HepG2 (cell line): ENCODE measurements around the gene FAM174C. TPM values are rescaled to one million over a fixed set of nuclear protein-coding genes. Genes with fewer than 3 reads are reported as not detected.

Experiments used
- AKAP8 ChIP-seq: sonication (generic); formaldehyde crosslinking; IDR thresholded peaks from 2 replicates; pipeline ENCODE4 v1.5.1; 2020; ENCODE audit warnings: mild to moderate bottlenecking, missing genetic modification reagents
- CBX2 ChIP-seq, 2 experiments: fragments of 200-600 bp in 1 of 2; sonication (generic); formaldehyde crosslinking in 1 of 2; IDR thresholded peaks; 2 replicates each; pipeline versions ENCODE4 v1.7.0 to v1.8.1; 2018 to 2022; ENCODE audit warnings: low read depth in 2 of 2, low read length in 1 of 2, mild to moderate bottlenecking in 1 of 2, missing genetic modification reagents in 1 of 2
- CSRNP1 ChIP-seq: sonication (generic); formaldehyde crosslinking; IDR thresholded peaks from 2 replicates; pipeline ENCODE4 v1.8.1; 2023; ENCODE audit warnings: mild to moderate bottlenecking, missing genetic modification reagents
- ETV5 ChIP-seq: IDR thresholded peaks from 2 replicates; pipeline ENCODE4 v1.6.1; 2018; ENCODE audit warnings: missing biosample characterization, missing genetic modification reagents, inconsistent platforms, borderline replicate concordance
- FOXK1 ChIP-seq: sonication (generic); formaldehyde crosslinking; IDR thresholded peaks from 2 replicates; pipeline ENCODE4 v1.4.0; 2020; ENCODE audit warnings: low read depth, missing genetic modification reagents, borderline replicate concordance
- GATAD2A ChIP-seq: IDR thresholded peaks from 2 replicates; pipeline ENCODE4 v1.6.1; 2016
- HIVEP1 ChIP-seq: sonication (generic); formaldehyde crosslinking; IDR thresholded peaks from 2 replicates; pipeline ENCODE4 v1.4.0; 2020; ENCODE audit warnings: mild to moderate bottlenecking, missing genetic modification reagents
- MLXIP ChIP-seq: sonication (generic); formaldehyde crosslinking; IDR thresholded peaks from 2 replicates; pipeline ENCODE4 v1.9.0; 2021; ENCODE audit warnings: missing genetic modification reagents, borderline replicate concordance
- MXI1 ChIP-seq: IDR thresholded peaks from 3 replicates; pipeline ENCODE4 v1.6.1; 2012; ENCODE audit warnings: low read depth, low read length, inconsistent platforms, borderline replicate concordance
- NFIC ChIP-seq: IDR thresholded peaks from 2 replicates; pipeline ENCODE4 v1.6.1; 2012; ENCODE audit warnings: mild to moderate bottlenecking, low read length, inconsistent platforms
- POLR2G ChIP-seq: fragments of 200-400 bp; formaldehyde crosslinking; IDR thresholded peaks from 2 replicates; pipeline ENCODE4 v1.6.1; 2018; ENCODE audit warnings: mild to moderate bottlenecking, low read depth, low read length, moderate library complexity
- RFX1 ChIP-seq: fragments of 450-650 bp; IDR thresholded peaks from 2 replicates; pipeline ENCODE4 v1.6.1; 2017
- SALL2 ChIP-seq: sonication (generic); formaldehyde crosslinking; IDR thresholded peaks from 2 replicates; pipeline ENCODE4 v1.8.1; 2023; ENCODE audit warnings: mild to moderate bottlenecking, missing genetic modification reagents, inconsistent platforms
- SRSF4 ChIP-seq: fragments of 200-400 bp; formaldehyde crosslinking; IDR thresholded peaks from one replicate; pipeline ENCODE4 v1.6.1; 2018; ENCODE audit warnings: mild to moderate bottlenecking, low read depth, low read length, moderate library complexity; ENCODE audit not compliant: poor library complexity, severe bottlenecking
- SRY ChIP-seq: sonication (generic); formaldehyde crosslinking; IDR thresholded peaks from 2 replicates; pipeline ENCODE4 v1.8.0; 2022; ENCODE audit warnings: mild to moderate bottlenecking, missing genetic modification reagents
- THRA ChIP-seq: sonication (generic); formaldehyde crosslinking; IDR thresholded peaks from 2 replicates; pipeline ENCODE4 v1.4.0; 2020; ENCODE audit warnings: missing genetic modification reagents, borderline replicate concordance
- ZBTB37 ChIP-seq: sonication (generic); formaldehyde crosslinking; IDR thresholded peaks from 2 replicates; pipeline ENCODE4 v1.4.0; 2020; ENCODE audit warnings: mild to moderate bottlenecking, missing genetic modification reagents
- ZEB1 ChIP-seq: IDR thresholded peaks from 2 replicates; pipeline ENCODE4 v1.6.1; 2012; ENCODE audit warnings: mild to moderate bottlenecking, low read depth, inconsistent platforms; ENCODE audit not compliant: insufficient replicate concordance
- ZMYM2 ChIP-seq: sonication (generic); formaldehyde crosslinking; IDR thresholded peaks from 2 replicates; pipeline ENCODE4 v1.8.0; 2022; ENCODE audit warnings: mild to moderate bottlenecking, missing genetic modification reagents
- ZNF235 ChIP-seq: sonication (generic); formaldehyde crosslinking; IDR thresholded peaks from 2 replicates; pipeline ENCODE4 v1.8.1; 2023; ENCODE audit warnings: mild to moderate bottlenecking, missing genetic modification reagents, borderline replicate concordance
- polyA plus RNA-seq, 8 experiments: library from polyadenylated mRNA; depleted of rRNA in 3 of 8; stranded (reverse) in 7 of 8; unstranded in 1 of 8; fragments of >200 nt; fragmentation: Illumina TruSeq in 4 of 8; extraction: Trizol in 4 of 8; gene quantifications; 2 replicates each; pipeline versions ENCODE4 v1.2.1 to v1.2.3, GENCODE V29; 2011 to 2016; ENCODE audit warnings: low read depth in 4 of 8, missing spikeins in 1 of 8, mixed read lengths in 1 of 8; ENCODE audit not compliant: insufficient read depth in 1 of 8
- total RNA-seq, 5 experiments: library from RNA; depleted of rRNA; stranded (reverse); fragments of >200 nt; fragmentation: Illumina TruSeq; extraction: Trizol; gene quantifications; 2 replicates each; pipeline ENCODE4 v1.2.3, GENCODE V29; 2016; ENCODE audit warnings: low read depth in 1 of 5
- TF ChIP-seq, protein P1 (sequence below): IDR thresholded peaks from 2 replicates; pipeline ENCODE4 v1.6.1; 2016; ENCODE audit warnings: missing compliant biosample characterization, missing genetic modification reagents, borderline replicate concordance

FAM174C gene
- total and polyA plus RNA-seq, 2 of the 13 experiments (the other 11 are each of a cell fraction or from before 2014, with no cell fraction given), result 19.5 to 31.3 TPM

DNA sequence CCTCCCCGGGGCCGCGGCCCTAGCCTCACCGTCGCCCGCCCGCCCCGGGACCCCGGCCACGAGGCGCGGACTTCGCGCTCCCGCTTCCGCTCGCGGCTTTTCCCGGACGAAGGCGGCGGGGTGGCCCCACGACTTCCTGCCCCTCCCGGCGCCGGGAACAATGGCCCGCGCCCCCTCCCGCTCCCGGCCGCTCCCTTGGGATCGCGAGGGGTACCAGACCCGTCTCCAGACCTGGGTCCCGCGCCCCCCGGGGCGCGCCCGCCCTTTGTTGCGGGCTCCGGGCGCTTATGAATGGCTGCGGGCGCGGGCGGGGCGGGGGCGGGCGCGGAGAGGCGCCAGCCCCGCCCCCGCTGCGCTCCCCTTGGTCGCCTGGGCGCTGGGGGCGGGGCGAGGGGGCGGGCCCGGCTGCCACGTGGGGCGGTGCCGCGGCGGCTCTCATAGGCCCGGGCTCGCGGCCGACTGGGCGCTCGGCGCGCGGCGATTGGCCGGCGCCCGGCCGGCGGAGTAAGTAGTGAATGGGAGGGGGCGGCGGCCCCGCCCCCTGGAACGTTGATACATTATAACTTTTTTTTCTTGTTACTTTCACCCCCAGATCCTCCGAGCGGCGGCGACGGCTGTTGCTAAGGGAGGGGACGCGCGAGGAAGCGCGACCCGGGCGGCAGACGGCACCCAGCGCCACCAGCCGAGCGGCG, 25.9 kb upstream of the FAM174C start (continued):
- TF ChIP-seq ETV5 (CRISPR knock-in tag) (peak; percentile 63), ZMYM2 (CRISPR knock-in tag) (no peak), SALL2 (no peak; the same call in 1 of the 2 replicates), ZBTB37 (no peak), MXI1 (peak; percentile 31; the same call in 1 of the 3 replicates), HIVEP1 (CRISPR knock-in tag) (no peak), CSRNP1 (CRISPR knock-in tag) (0 out of 2 replicates have a peak, but pooled peaks have one; percentile 25), RFX1 (peak; percentile 24; the same call in 1 of the 2 replicates), ZEB1 (no peak), NFIC (no peak), THRA (CRISPR knock-in tag) (0 out of 2 replicates have a peak, but pooled peaks have one; percentile 33), ZNF235 (CRISPR knock-in tag) (no peak), FOXK1 (CRISPR knock-in tag) (no peak), SRSF4 (no peak), AKAP8 (CRISPR knock-in tag) (peak; percentile 92), GATAD2A (CRISPR knock-in tag) (no peak), MLXIP (CRISPR knock-in tag) (no peak), POLR2G (peak; percentile 96), CBX2 (IDR thresholded peaks at IDR 0.05; ENCODE audit: low read depth, low read length) (no peak), CBX2 (CRISPR knock-in tag; IDR thresholded peaks at IDR 0.05; ENCODE audit: low read depth) (no peak), SRY (CRISPR knock-in tag) (peak; percentile 65; the same call in 1 of the 2 replicates)
- TF ChIP-seq, protein P1, sequence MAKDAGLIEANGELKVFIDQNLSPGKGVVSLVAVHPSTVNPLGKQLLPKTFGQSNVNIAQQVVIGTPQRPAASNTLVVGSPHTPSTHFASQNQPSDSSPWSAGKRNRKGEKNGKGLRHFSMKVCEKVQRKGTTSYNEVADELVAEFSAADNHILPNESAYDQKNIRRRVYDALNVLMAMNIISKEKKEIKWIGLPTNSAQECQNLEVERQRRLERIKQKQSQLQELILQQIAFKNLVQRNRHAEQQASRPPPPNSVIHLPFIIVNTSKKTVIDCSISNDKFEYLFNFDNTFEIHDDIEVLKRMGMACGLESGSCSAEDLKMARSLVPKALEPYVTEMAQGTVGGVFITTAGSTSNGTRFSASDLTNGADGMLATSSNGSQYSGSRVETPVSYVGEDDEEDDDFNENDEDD (CRISPR knock-in tag), result peak; percentile 79; the same call in 1 of the 2 replicates
